HG02678 (cell line): ENCODE results near the gene PARP4.
"Not testable (repeated sequence)": the region's sequence is repeated elsewhere in the genome, so short reads cannot be mapped to it uniquely, and the experiment has no call there.

Source experiments
- ATAC-seq: cut with Tn5 transposase; IDR thresholded peaks from one replicate; pipeline ENCODE4 v1.9.1; 2021; ENCODE audit warnings: mild to moderate bottlenecking, moderate library complexity; ENCODE audit not compliant: unreplicated experiment

PARP4 gene

GRCh38 chr13:24380227-24380626 lies 132.4 kb downstream of the PARP4 start:
- ATAC-seq, result not testable (repeated sequence)

GRCh38 chr13:24371273-24371672 lies 141.3 kb downstream of the PARP4 start:
- not testable (repeated sequence) for ATAC-seq
